ENCODE results near the gene AKNAD1.

The AKNAD1 gene

DNA sequence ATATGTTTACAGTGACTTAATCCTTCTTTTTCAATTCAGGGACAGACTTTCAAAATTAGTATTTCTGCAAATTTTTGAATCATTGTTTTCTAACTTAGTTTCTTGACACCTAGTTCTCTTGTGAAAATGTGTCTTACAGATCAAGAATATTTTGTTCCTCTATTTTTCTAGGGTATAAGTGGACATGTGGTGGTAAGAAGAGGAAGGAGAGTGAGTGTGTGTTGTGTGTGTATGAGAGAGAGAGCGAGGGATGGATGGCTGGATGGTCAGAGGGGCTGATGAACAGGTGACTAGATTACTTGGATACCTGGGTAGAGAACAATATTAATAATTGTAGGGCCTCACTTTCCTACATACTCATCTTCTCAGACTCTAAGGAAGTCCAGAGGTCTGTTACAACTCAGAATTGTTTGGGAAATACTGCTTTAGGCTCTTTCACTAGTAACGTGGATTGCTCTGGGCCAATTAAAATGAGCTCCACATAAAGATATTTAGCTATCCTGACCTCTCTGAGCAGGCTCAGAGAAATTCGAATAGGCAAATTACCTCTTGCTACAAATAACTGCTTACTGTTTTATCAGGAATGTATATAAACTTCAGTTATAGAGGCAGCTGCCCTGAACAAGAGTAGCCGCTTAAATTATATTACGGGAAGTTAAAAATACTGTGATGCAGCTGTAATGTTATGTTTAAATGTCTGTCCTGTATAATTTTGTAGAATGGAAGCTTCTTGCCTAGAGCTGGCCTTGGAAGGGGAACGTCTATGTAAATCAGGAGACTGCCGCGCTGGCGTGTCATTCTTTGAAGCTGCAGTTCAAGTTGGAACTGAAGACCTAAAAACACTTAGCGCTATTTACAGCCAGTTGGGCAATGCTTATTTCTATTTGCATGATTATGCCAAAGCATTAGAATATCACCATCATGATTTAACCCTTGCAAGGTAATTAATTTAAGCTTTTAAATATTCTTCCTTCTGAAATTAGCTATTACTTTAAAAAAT is 39.6 kb upstream of the AKNAD1 start (continued):
- TF ChIP-seq ZBTB17 (tag by site-specific recombination; IDR thresholded peaks at IDR 0.05) (no peak), ZSCAN30 (tag by site-specific recombination; IDR thresholded peaks at IDR 0.05) (no peak)

DNA sequence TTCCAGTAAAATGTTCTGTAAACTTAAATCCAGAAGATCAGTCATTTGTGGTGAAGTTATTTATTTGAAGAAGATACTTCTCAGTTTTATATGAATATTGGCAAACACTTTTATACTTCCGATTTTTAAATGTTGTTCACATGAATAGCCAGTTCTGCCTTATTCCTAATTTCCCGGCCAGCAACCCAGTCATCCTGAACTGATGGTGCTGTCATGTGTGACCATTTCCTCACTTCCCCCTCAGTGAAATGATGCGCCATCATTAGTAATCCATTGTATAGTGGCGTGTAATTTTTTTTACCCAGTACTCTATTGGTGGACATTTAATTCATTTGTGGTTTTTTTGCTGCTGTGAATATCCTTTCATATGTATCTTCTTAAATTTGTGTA is 36.2 kb upstream of the AKNAD1 start:
- ChIA-PET POLR2A (no interaction called here), CTCF (interaction anchor here (1.2 to 10.6 kb wide), 2 partner anchors 66 to 381 kb away, joined by 4 to 199 read pairs; no protein-coding TSS in a partner anchor)
- TF ChIP-seq, protein P1, sequence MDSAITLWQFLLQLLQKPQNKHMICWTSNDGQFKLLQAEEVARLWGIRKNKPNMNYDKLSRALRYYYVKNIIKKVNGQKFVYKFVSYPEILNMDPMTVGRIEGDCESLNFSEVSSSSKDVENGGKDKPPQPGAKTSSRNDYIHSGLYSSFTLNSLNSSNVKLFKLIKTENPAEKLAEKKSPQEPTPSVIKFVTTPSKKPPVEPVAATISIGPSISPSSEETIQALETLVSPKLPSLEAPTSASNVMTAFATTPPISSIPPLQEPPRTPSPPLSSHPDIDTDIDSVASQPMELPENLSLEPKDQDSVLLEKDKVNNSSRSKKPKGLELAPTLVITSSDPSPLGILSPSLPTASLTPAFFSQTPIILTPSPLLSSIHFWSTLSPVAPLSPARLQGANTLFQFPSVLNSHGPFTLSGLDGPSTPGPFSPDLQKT (IDR thresholded peaks at IDR 0.05; ENCODE audit: borderline replicate concordance, low read depth, low read length): no peak
- TF ChIP-seq ZNF76 (tag by site-specific recombination; IDR thresholded peaks at IDR 0.05; ENCODE audit: borderline replicate concordance, low read depth) (no peak), KLF7 (tag by site-specific recombination; IDR thresholded peaks at IDR 0.05; ENCODE audit: borderline replicate concordance) (no peak), ZNF501 (tag by site-specific recombination; IDR thresholded peaks at IDR 0.05) (no peak), KLF1 (tag by site-specific recombination; IDR thresholded peaks at IDR 0.05) (no peak), ZBTB8A (tag by site-specific recombination; IDR thresholded peaks at IDR 0.05) (no peak), ZNF585B (tag by site-specific recombination; IDR thresholded peaks at IDR 0.05) (no peak), ZNF266 (tag by site-specific recombination; IDR thresholded peaks at IDR 0.05; ENCODE audit: low read depth) (no peak), ZNF510 (tag by site-specific recombination; IDR thresholded peaks at IDR 0.05; ENCODE audit: insufficient replicate concordance) (no peak), ZNF768 (tag by site-specific recombination; IDR thresholded peaks at IDR 0.05) (no peak), ZNF426 (tag by site-specific recombination; IDR thresholded peaks at IDR 0.05) (no peak), ZNF354C (tag by site-specific recombination; IDR thresholded peaks at IDR 0.05; ENCODE audit: borderline replicate concordance, low read depth) (no peak), KLF10 (tag by site-specific recombination; IDR thresholded peaks at IDR 0.05) (no peak), TRIM28 (IDR thresholded peaks at IDR 0.05; ENCODE audit: borderline replicate concordance, low read length) (no peak), ZNF791 (tag by site-specific recombination; IDR thresholded peaks at IDR 0.05) (no peak)
- TF ChIP-seq, protein P2, sequence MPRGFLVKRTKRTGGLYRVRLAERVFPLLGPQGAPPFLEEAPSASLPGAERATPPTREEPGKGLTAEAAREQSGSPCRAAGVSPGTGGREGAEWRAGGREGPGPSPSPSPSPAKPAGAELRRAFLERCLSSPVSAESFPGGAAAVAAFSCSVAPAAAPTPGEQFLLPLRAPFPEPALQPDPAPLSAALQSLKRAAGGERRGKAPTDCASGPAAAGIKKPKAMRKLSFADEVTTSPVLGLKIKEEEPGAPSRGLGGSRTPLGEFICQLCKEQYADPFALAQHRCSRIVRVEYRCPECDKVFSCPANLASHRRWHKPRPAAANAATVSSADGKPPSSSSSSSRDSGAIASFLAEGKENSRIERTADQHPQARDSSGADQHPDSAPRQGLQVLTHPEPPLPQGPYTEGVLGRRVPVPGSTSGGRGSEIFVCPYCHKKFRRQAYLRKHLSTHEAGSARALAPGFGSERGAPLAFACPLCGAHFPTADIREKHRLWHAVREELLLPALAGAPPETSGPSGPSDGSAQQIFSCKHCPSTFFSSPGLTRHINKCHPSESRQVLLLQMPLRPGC (tag by site-specific recombination; IDR thresholded peaks at IDR 0.05): no peak
- no peak overlapping the region for H3K4me3 ChIP-seq (ENCODE audit: low read depth, low read length)
- no peaks in the 10 kb centered on the region for H3K36me3 ChIP-seq (ENCODE audit: control insufficient read depth in 2 of 2, insufficient read depth in 1 of 2, low read length in 2 of 2)
- H3K27ac ChIP-seq (ENCODE audit: extremely low read depth, low read depth, low read length): no peak overlapping the region
- H3K4me1 ChIP-seq (ENCODE audit: control insufficient read depth, insufficient read depth, low read length): no peaks in the 10 kb centered on the region
- H3K9me3 ChIP-seq (ENCODE audit: control insufficient read depth, insufficient read depth, low read depth, low read length): no peaks in the 10 kb centered on the region

DNA sequence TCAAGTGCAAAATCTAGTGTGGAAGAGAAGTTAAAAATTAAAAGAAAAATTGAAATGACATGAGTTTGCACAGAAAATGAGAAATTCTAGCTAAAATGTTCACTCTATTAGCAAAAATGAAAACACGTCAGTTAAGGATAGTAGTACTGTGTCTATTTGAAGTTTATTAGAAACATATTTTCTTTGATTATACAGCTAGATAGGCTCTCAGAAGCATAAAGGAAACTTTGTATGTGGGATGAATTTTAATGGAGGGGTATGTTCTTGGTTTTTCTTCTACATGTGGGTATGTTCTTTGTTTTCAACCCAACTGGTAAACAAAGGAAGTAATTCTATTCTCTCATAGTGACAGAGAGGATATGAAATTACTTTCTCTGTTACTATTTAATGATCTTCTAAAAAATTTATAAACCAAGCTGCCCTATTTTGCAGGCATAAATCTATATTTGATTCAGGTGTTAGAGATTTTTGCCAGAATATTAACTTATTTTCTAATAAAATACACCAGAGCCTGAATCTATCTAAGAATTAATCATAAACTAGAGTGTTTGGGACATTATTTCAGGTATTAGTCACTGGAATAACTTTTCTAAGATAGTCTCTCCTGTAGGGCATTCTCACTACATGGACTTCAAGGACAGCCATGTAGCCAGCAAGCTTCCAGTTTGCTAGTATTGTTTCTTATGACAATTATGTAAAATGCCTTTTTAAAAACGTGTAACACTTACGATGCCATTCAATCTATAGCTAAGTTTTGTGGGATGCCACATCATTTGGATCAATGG is 35.7 kb upstream of the AKNAD1 start:
- Histone ChIP-seq H3K4me3 (ENCODE audit: low read depth, low read length) (no peak overlapping the region), H3K27ac (ENCODE audit: extremely low read depth, low read depth, low read length) (no peak overlapping the region), H3K9me3 (ENCODE audit: control insufficient read depth, insufficient read depth, low read depth, low read length) (no peaks in the 10 kb centered on the region), H3K36me3 (ENCODE audit: control insufficient read depth in 2 of 2, insufficient read depth in 1 of 2, low read length in 2 of 2) (no peaks in the 10 kb centered on the region), H3K4me1 (ENCODE audit: control insufficient read depth, insufficient read depth, low read length) (no peaks in the 10 kb centered on the region)
- ChIA-PET CTCF (interaction anchor here (1.2 to 10.6 kb wide), 2 partner anchors 66 to 380 kb away, joined by 4 to 199 read pairs; no protein-coding TSS in a partner anchor), POLR2A (no interaction called here)
- TF ChIP-seq ZNF654 (tag by site-specific recombination; IDR thresholded peaks at IDR 0.05; ENCODE audit: low read depth) (no peak), ZFP69B (tag by site-specific recombination; IDR thresholded peaks at IDR 0.05) (no peak)
